ENCODE measurements around the gene MYO6. TPM values are rescaled to one million over a fixed set of nuclear protein-coding genes. Genes with fewer than 3 reads are reported as not detected.

The MYO6 gene
- polyA plus RNA-seq, 1 experiment: 13.7 TPM

GRCh38 chr6:75943381-75943780 lies 194.3 kb downstream of the MYO6 start:
- CTCF ChIA-PET: interaction anchor here (1.3 kb wide), 1 partner anchor 9 kb away, joined by 5 read pairs; no protein-coding TSS in a partner anchor
- POLR2A ChIA-PET: no interaction called here
- no peak overlapping the region for H3K4me3 ChIP-seq (ENCODE audit: low read depth, low read length)
- H3K27ac ChIP-seq (ENCODE audit: low read depth, low read length): no peak overlapping the region
- H3K27me3 ChIP-seq (ENCODE audit: control insufficient read depth, insufficient read depth, low read length): peaks cover 3% of the 10 kb centered on the region
- H3K9me3 ChIP-seq (ENCODE audit: control insufficient read depth, insufficient read depth, low read length): no peaks in the 10 kb centered on the region
- DNase-seq (ENCODE audit: low read depth, low spot score): no peak
- TF ChIP-seq CTCF (IDR thresholded peaks at IDR 0.05; ENCODE audit: low read depth, low read length): no peak

- no peak overlapping the region for H3K27ac ChIP-seq (ENCODE audit: low read depth, low read length)
- H3K4me3 ChIP-seq (ENCODE audit: low read depth, low read length): no peak overlapping the region
- CTCF ChIA-PET: interaction anchor here (1.0 to 1.6 kb wide), 2 partner anchors 11 to 14 kb away, joined by 3 to 8 read pairs; no protein-coding TSS in a partner anchor
- no peak for DNase-seq (ENCODE audit: low read depth, low spot score)
- POLR2A ChIA-PET: no interaction called here
- H3K9me3 ChIP-seq (ENCODE audit: control insufficient read depth, insufficient read depth, low read length): no peaks in the 10 kb centered on the region
- no peaks in the 10 kb centered on the region for H3K27me3 ChIP-seq (ENCODE audit: control insufficient read depth, insufficient read depth, low read length)
- TF ChIP-seq CTCF (IDR thresholded peaks at IDR 0.05; ENCODE audit: low read depth, low read length): no peak
Measured at GRCh38 chr6:75946146-75946831, 197.2 kb downstream of the MYO6 start.

GRCh38 chr6:75947935-75948334 lies 198.9 kb downstream of the MYO6 start:
- ChIA-PET CTCF (no interaction called here), POLR2A (no interaction called here)
- H3K4me3 ChIP-seq (ENCODE audit: low read depth, low read length): no peak overlapping the region
- no peaks in the 10 kb centered on the region for H3K27me3 ChIP-seq (ENCODE audit: control insufficient read depth, insufficient read depth, low read length)
- DNase-seq (ENCODE audit: low read depth, low spot score): no peak
- no peak for TF ChIP-seq CTCF (IDR thresholded peaks at IDR 0.05; ENCODE audit: low read depth, low read length)
- H3K27ac ChIP-seq (ENCODE audit: low read depth, low read length): no peak overlapping the region
- no peaks in the 10 kb centered on the region for H3K9me3 ChIP-seq (ENCODE audit: control insufficient read depth, insufficient read depth, low read length)

GRCh38 chr6:75952128-75952527 lies 203.1 kb downstream of the MYO6 start:
- DNase-seq (ENCODE audit: low read depth, low spot score): no peak
- Histone ChIP-seq H3K4me3 (ENCODE audit: low read depth, low read length) (no peak overlapping the region), H3K9me3 (ENCODE audit: control insufficient read depth, insufficient read depth, low read length) (no peaks in the 10 kb centered on the region), H3K27ac (ENCODE audit: low read depth, low read length) (no peak overlapping the region), H3K27me3 (ENCODE audit: control insufficient read depth, insufficient read depth, low read length) (no peaks in the 10 kb centered on the region)
- TF ChIP-seq CTCF (IDR thresholded peaks at IDR 0.05; ENCODE audit: low read depth, low read length): no peak
- ChIA-PET POLR2A (no interaction called here), CTCF (no interaction called here)

GRCh38 chr6:75963569-75963968 lies 214.5 kb downstream of the MYO6 start:
- POLR2A ChIA-PET: no interaction called here
- CTCF ChIA-PET: interaction anchor here (0.7 kb wide), 1 partner anchor 67 kb away, joined by 3 read pairs; no protein-coding TSS in a partner anchor
- no peak overlapping the region for H3K4me3 ChIP-seq (ENCODE audit: low read depth, low read length)
- no peak for DNase-seq (ENCODE audit: low read depth, low spot score)
- no peak overlapping the region for H3K27ac ChIP-seq (ENCODE audit: low read depth, low read length)
- no peaks in the 10 kb centered on the region for H3K27me3 ChIP-seq (ENCODE audit: control insufficient read depth, insufficient read depth, low read length)
- no peak for TF ChIP-seq CTCF (IDR thresholded peaks at IDR 0.05; ENCODE audit: low read depth, low read length)
- no peaks in the 10 kb centered on the region for H3K9me3 ChIP-seq (ENCODE audit: control insufficient read depth, insufficient read depth, low read length)
